IPS DF 19.7 (cell line): ENCODE measurements around the gene SSU72.
"Not testable (repeated sequence)": the region's sequence is repeated elsewhere in the genome, so short reads cannot be mapped to it uniquely, and the experiment has no call there.

Experiments used
- DNase-seq: peaks from one replicate; pipeline ENCODE4 v3.0.0-alpha.2; 2013; ENCODE audit warnings: low read depth, low spot score

Gene SSU72

GRCh38 chr1:1559066-1559465 lies 15.6 kb downstream of the SSU72 start:
- DNase-seq = no peak

- DNase-seq = no peak
Observed at GRCh38 chr1:1558591-1558990, 16.1 kb downstream of the SSU72 start.

- DNase-seq = not testable (repeated sequence)
Observed at GRCh38 chr1:1557688-1558087, 17.0 kb downstream of the SSU72 start.

GRCh38 chr1:1556961-1557360 lies 17.7 kb downstream of the SSU72 start:
- not testable (repeated sequence) for DNase-seq

GRCh38 chr1:1556505-1556904 lies 18.2 kb downstream of the SSU72 start:
- no peak for DNase-seq

GRCh38 chr1:1554926-1555915 lies 19.4 kb downstream of the SSU72 start:
- no peak for DNase-seq

- no peak for DNase-seq
Observed at GRCh38 chr1:1554550-1554925, 20.1 kb downstream of the SSU72 start.

- DNase-seq = no peak
Observed at GRCh38 chr1:1553821-1554494, 20.7 kb downstream of the SSU72 start.

- DNase-seq = no peak
Observed at GRCh38 chr1:1552263-1552639, 22.4 kb downstream of the SSU72 start.

GRCh38 chr1:1551524-1552262 lies 23.0 kb downstream of the SSU72 start:
- DNase-seq = no peak

GRCh38 chr1:1550591-1551432 lies 23.9 kb downstream of the SSU72 start:
- DNase-seq = no peak

- DNase-seq = no peak
Observed at GRCh38 chr1:1550087-1550486, 24.6 kb downstream of the SSU72 start.

GRCh38 chr1:1548591-1548990 lies 26.1 kb downstream of the SSU72 start:
- DNase-seq = no peak

- no peak for DNase-seq
Observed at GRCh38 chr1:1547476-1547875, 27.2 kb downstream of the SSU72 start.

- DNase-seq = no peak
Observed at GRCh38 chr1:1547011-1547410, 27.7 kb downstream of the SSU72 start.

GRCh38 chr1:1545946-1546737 lies 28.5 kb downstream of the SSU72 start:
- DNase-seq = no peak

- no peak for DNase-seq
Observed at GRCh38 chr1:1544544-1544943, 30.1 kb downstream of the SSU72 start.

GRCh38 chr1:1543706-1544099 lies 31.0 kb downstream of the SSU72 start:
- DNase-seq = no peak

GRCh38 chr1:1542766-1543705 lies 31.6 kb downstream of the SSU72 start:
- no peak for DNase-seq
